ENCODE data around the gene ZNF611. TPM values are rescaled to one million over a fixed set of nuclear protein-coding genes. Genes with fewer than 3 reads are reported as not detected.
"Not testable (repeated sequence)": the region's sequence is repeated elsewhere in the genome, so short reads cannot be mapped to it uniquely, and the experiment has no call there.

Gene ZNF611
- polyA plus RNA-seq, 1 of the 3 experiments (the other 2 are of a cell fraction): 2.6 TPM

GRCh38 chr19:52695996-52696395 lies 38.8 kb downstream of the ZNF611 start (continued):
- no peak for TF ChIP-seq NRF1 (IDR thresholded peaks at IDR 0.05; ENCODE audit: low read depth, low read length)

GRCh38 chr19:52694921-52695320 lies 39.9 kb downstream of the ZNF611 start:
- H3K27ac ChIP-seq (ENCODE audit: low read depth in 2 of 2, low read length in 1 of 2): no peak overlapping the region
- H3K9me3 ChIP-seq: no peaks in the 10 kb centered on the region
- no peaks in the 10 kb centered on the region for H3K9me2 ChIP-seq
- no peaks in the 10 kb centered on the region for H3K36me3 ChIP-seq (replicated peaks in 1 of 2; ENCODE audit: control insufficient read depth in 1 of 2, insufficient read depth in 2 of 2, low read length in 1 of 2)
- H3K4me3 ChIP-seq (ENCODE audit: low read depth in 2 of 2, low read length in 1 of 2): no peak overlapping the region
- ChIA-PET POLR2A (interaction anchor here (0.5 kb wide), 1 partner anchor 394 kb away, joined by 3 read pairs; no protein-coding TSS in a partner anchor), CTCF (no interaction called here)
- 70% methylated on average over 11 of the region's 11 CpGs for WGBS (ENCODE audit: low lambda C conversion rate)
- no peaks in the 10 kb centered on the region for H3K27me3 ChIP-seq (ENCODE audit: insufficient read depth)
- H3K4me1 ChIP-seq (ENCODE audit: control insufficient read depth in 1 of 2, insufficient read depth in 2 of 2, low read depth in 1 of 2, low read length in 1 of 2): peaks cover 0 to 3% of the 10 kb centered on the region in 2 experiments; a peak in 1 of 4 replicates
- H3K79me2 ChIP-seq (ENCODE audit: insufficient read depth): no peaks in the 10 kb centered on the region
- no peak overlapping the region for H3K4me2 ChIP-seq
- no peaks in the 10 kb centered on the region for H4K20me1 ChIP-seq (ENCODE audit: insufficient read depth)
- no peak for TF ChIP-seq GABPA (IDR thresholded peaks at IDR 0.05; ENCODE audit: low read depth)
- TF ChIP-seq SIN3A (IDR thresholded peaks at IDR 0.05; ENCODE audit: borderline replicate concordance, low read depth, low read length): no peak
- no peak for TF ChIP-seq ELF1 (IDR thresholded peaks at IDR 0.05)
- no peak for TF ChIP-seq RCOR1 (IDR thresholded peaks at IDR 0.05; ENCODE audit: low read length)
- no peak for TF ChIP-seq FOXM1 (IDR thresholded peaks at IDR 0.05; ENCODE audit: low read depth)
- no peak for TF ChIP-seq EZH2phosphoT487 (IDR thresholded peaks at IDR 0.05; ENCODE audit: borderline replicate concordance, low read depth)
- no peak for TF ChIP-seq PBX3 (IDR thresholded peaks at IDR 0.05)
- TF ChIP-seq JUND (IDR thresholded peaks at IDR 0.05): no peak
- peaks cover 4% of the 10 kb centered on the region for H3F3A ChIP-seq (replicated peaks; ENCODE audit: insufficient read depth)
- H2AFZ ChIP-seq (ENCODE audit: low read depth): no peak overlapping the region
- no peak for DNase-seq
- H3K9ac ChIP-seq: no peak overlapping the region

GRCh38 chr19:52694281-52694680 lies 40.6 kb downstream of the ZNF611 start:
- WGBS (ENCODE audit: low lambda C conversion rate): 26% methylated on average over 3 of the region's 3 CpGs
- CTCF ChIA-PET: not testable (repeated sequence)

GRCh38 chr19:52692431-52693008 lies 42.3 kb downstream of the ZNF611 start:
- Histone ChIP-seq H3K36me3 (replicated peaks in 1 of 2; ENCODE audit: control insufficient read depth in 1 of 2, insufficient read depth in 2 of 2, low read length in 1 of 2) (no peaks in the 10 kb centered on the region), H3F3A (replicated peaks; ENCODE audit: insufficient read depth) (peaks cover 10% of the 10 kb centered on the region), H3K79me2 (ENCODE audit: insufficient read depth) (peaks cover 22% of the 10 kb centered on the region; the same call in 1 of the 2 replicates), H3K9ac (no peak overlapping the region), H3K27me3 (ENCODE audit: insufficient read depth) (no peaks in the 10 kb centered on the region), H3K9me2 (no peaks in the 10 kb centered on the region), H2AFZ (ENCODE audit: low read depth) (no peak overlapping the region), H3K4me3 (ENCODE audit: low read depth in 2 of 2, low read length in 1 of 2) (no peak overlapping the region), H3K9me3 (no peaks in the 10 kb centered on the region), H3K4me1 (ENCODE audit: control insufficient read depth in 1 of 2, insufficient read depth in 2 of 2, low read depth in 1 of 2, low read length in 1 of 2) (peaks cover 0 to 3% of the 10 kb centered on the region in 2 experiments; a peak in 1 of 4 replicates), H3K4me2 (no peak overlapping the region), H3K27ac (ENCODE audit: low read depth in 2 of 2, low read length in 1 of 2) (no peak overlapping the region), H4K20me1 (ENCODE audit: insufficient read depth) (no peaks in the 10 kb centered on the region)
- WGBS (ENCODE audit: low lambda C conversion rate): 71% methylated on average over 8 of the region's 8 CpGs
- POLR2A ChIA-PET: no interaction called here
- no peak for DNase-seq
- CTCF ChIA-PET: no interaction called here
- TF ChIP-seq ELF1 (IDR thresholded peaks at IDR 0.05) (no peak), MEF2A (IDR thresholded peaks at IDR 0.05; ENCODE audit: borderline replicate concordance, low read depth) (no peak), USF2 (IDR thresholded peaks at IDR 0.05; ENCODE audit: borderline replicate concordance, low read depth, low read length) (no peak), SIN3A (IDR thresholded peaks at IDR 0.05; ENCODE audit: borderline replicate concordance, low read depth, low read length) (no peak), ZBTB33 (IDR thresholded peaks at IDR 0.05; ENCODE audit: borderline replicate concordance, low read depth) (no peak), MAX (IDR thresholded peaks at IDR 0.05; ENCODE audit: low read depth) (no peak), FOSL2 (IDR thresholded peaks at IDR 0.05; ENCODE audit: borderline replicate concordance, low read depth) (no peak), POLR2AphosphoS5 (IDR thresholded peaks at IDR 0.05; ENCODE audit: low read depth, low read length) (no peak), MXI1 (IDR thresholded peaks at IDR 0.05; ENCODE audit: low read depth, low read length) (no peak), TEAD4 (IDR thresholded peaks at IDR 0.05; ENCODE audit: borderline replicate concordance, insufficient read depth) (no peak)

More at GRCh38 chr19:52694281-52694680, 40.6 kb downstream of the ZNF611 start:
- H3K4me1 ChIP-seq (ENCODE audit: control insufficient read depth in 1 of 2, insufficient read depth in 2 of 2, low read depth in 1 of 2, low read length in 1 of 2); H2AFZ ChIP-seq (ENCODE audit: low read depth); H3K4me3 ChIP-seq (ENCODE audit: low read depth in 2 of 2, low read length in 1 of 2); H3K4me2 ChIP-seq; H3K9me2 ChIP-seq; H3K79me2 ChIP-seq (ENCODE audit: insufficient read depth); H3K9ac ChIP-seq; H3K9me3 ChIP-seq; H3F3A ChIP-seq (replicated peaks; ENCODE audit: insufficient read depth); H3K27ac ChIP-seq (ENCODE audit: low read depth in 2 of 2, low read length in 1 of 2); DNase-seq; H4K20me1 ChIP-seq (ENCODE audit: insufficient read depth); H3K36me3 ChIP-seq (replicated peaks in 1 of 2; ENCODE audit: control insufficient read depth in 1 of 2, insufficient read depth in 2 of 2, low read length in 1 of 2); H3K27me3 ChIP-seq (ENCODE audit: insufficient read depth); POLR2A ChIA-PET: not testable (repeated sequence)
- TF ChIP-seq GATA2 (CRISPR knock-in tag; IDR thresholded peaks at IDR 0.05): peak; percentile 17; the same call in 1 of the 2 replicates

Measured in SK-N-SH (cell line).